Non-pigmented ciliary epithelial cell (primary cell): ENCODE data around the gene TDRKH.

Experiments
- DNase-seq: peaks from one replicate; pipeline ENCODE4 v3.0.0-alpha.2; 2010; ENCODE audit warnings: low read depth

Gene TDRKH

DNA sequence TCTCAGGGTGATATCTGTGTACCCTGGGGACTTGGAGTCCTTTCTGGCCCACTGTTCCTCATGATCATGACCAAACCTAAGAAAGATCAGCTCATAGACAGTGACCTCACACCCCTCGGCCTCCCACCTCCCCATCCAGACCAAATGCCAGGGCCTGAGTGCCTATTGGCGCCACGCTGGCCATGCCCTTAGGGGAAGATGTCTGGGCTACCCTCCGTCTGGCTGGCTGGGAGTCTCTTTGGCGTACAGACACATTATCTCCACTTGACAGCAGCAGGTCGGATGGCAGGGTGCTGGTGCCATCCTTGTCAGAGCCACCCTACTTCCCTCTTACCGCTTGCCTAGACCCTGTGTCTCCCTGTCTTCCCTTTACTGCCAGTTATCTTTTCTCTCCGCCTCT is 32.9 kb upstream of the TDRKH start:
- no peak for DNase-seq

DNA sequence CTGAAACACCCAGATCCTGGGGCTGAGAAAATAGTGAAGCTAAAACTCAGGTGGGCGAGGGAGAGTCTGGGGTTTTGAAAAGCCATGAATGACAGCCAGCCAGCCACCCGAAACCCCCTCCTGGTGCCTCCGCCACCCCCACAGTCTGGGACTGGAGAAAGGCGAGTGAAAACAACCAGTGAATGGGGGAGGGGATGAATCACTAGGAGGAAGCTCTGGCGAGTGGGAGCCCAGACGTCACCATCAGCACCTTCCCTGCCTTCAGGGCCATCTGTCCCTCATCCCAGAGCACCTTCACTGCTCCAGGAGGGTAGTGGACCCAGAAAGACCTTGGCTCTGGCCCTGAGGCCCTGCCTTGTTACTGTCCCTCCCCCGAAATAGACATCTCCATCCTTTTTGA is 32.1 kb upstream of the TDRKH start:
- no peak for DNase-seq

DNA sequence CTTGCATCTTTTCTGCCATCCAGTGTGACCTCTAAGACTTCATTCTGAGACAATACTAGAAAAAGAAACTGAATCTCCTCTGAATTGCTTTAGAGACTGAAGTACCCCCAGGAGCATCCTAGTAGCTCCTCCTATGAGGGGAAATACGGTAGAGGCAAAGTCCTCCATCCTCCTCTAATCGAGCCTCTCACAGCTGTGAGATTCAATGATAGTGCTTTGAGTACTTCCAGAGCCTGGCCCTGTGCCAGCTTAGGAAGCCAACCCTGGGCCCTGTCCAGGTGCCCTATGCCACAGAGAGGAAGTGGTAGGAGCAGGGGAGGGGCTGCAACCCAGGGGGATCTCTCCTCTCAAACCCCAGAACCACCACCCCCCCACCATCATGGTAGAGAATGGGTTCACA is 30.6 kb upstream of the TDRKH start:
- DNase-seq = no peak

DNA sequence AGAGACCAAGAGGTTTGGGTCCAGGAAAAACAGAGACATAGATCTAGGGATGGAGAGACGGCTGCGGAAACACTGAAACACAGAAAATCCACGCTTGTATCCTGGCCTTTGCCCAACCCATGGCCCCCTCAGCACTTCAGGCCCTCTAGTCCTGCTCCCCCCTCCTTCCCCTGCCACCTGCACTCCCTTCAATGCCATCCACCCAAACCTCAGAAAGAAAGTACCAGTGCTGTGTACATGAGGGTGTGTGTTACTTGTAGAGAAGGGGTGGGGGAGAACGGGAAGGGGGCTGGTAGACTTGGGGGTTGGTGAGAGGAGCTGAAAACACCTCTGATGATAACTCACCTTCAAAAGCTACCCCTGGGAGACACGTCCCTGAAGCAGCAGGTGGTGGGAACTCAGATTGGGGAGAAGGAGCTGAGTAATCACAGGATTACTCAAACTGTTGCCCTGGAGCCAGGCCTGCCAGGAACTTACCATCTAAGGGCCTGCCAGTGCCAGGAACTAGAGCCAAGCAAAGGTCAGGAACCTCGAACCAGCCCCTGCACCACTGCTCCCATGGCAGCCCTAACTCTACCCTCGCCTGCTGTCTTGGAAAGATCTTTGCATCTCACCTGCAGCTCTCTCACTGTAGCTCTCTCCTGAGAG is 29.8 kb upstream of the TDRKH start:
- DNase-seq = no peak

DNA sequence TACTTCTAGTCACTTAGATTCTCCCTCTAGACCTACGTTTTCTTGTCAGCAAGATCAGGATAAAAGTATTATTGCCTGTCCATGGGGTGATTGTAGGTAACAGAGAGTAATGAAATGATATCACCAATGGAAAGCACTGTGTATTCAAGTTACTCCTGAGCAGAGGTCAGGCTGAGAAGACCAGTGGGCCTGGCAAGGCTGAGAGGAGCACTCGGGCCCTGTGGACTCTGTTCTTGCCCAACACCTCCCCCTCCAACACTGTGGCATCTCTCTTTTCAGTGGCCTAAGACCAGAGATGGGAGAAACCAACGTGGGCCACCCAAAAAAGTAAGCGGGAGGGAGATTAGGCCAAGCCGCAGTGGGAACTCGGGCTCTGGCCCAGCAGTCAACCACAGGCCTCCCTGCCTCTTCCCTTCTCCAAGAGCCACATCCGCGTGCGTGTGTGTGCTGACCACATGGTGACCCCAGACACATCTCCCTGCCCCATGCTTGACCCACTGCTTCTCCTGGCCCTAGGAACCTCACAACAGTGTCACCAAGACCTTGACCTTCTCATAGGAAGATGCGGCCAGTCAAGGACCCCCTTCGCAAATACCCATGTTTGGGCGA is 29.0 kb upstream of the TDRKH start:
- no peak for DNase-seq

DNA sequence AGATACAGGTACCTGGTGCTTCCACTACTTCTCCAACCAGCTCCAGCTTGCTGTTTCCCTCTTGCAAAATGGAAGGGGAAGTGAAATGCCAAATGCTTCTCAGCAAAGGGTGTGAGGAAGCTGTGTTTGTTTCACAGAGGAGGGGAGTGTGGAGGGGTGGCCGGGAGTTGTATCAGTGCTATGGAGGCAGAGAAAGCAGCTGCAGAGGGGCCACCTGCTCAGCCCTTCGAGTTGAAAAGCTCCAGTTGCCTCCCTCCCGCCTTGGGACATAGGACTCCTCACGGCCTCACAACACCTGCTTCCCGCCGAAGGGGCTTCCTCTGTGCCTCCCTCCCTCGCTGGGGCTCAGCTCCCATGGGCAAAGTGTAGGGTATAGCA is 27.0 kb upstream of the TDRKH start:
- DNase-seq = no peak

DNA sequence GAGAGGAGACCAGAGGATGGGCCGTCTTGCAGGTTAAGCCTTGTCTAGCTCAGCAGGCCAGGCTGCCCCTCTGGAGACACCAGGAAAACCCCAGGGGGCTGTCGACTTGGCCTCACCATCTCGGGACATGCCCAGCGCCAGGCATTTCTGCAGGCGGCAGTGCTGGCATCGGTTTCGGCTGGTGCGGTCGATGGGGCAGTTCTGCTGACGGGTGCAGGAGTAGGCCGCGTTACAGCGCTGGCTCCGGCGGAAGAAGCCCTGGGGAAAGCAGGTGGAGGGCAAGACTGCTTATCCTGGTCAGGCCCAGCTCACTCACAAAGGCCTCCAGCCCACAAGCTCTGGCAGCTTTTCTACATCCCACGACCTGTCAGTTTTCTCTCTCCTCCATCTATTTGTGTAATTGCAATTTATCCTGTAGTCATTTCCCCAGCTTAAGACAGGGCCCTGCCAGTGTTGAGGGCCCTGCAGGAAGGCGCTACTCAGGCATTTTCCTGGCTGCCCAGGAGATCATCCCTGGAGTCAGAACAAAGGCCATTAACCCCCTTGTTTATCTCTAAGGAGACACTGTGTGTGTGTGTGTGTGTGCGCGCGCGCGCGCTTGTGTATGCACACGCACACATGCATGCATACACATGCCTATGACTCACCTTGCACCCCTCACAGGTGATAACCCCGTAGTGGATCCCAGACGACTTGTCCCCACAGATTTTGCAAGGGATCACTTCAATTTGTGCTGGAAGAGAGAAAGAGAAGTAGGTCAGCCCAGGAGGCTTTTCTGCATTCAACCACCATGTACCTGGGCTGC is 26.4 kb upstream of the TDRKH start:
- no peak for DNase-seq

DNA sequence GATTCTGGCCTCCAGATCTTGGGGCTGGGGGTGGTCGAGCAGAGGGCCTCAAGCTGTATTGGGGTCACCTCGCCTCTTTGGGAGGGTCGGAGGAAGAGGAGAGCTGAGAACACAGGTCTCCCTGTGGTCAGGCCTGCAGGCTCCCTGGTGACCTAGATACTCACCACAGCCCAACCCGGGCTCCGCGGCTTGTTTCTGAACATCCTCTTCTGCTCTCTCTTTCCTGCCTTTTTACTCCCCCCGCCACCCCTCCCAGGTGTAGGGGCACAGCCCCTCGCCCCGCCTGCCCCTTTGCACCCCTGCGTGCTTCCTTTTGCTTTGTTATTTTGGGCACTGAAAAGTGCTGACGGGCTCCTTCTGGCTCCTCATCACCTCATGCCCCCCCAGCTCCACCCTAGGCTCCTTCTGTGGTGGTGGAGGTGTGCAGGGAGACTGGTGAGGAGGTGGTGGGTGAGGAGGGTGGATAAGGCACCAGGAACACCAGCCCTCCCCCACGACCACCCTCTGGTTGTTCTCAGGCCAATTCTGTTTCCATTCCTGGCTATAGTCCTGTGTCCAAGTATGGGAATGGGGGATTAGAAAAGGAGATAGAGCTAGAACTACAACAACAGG is 25.5 kb upstream of the TDRKH start:
- no peak for DNase-seq

DNA sequence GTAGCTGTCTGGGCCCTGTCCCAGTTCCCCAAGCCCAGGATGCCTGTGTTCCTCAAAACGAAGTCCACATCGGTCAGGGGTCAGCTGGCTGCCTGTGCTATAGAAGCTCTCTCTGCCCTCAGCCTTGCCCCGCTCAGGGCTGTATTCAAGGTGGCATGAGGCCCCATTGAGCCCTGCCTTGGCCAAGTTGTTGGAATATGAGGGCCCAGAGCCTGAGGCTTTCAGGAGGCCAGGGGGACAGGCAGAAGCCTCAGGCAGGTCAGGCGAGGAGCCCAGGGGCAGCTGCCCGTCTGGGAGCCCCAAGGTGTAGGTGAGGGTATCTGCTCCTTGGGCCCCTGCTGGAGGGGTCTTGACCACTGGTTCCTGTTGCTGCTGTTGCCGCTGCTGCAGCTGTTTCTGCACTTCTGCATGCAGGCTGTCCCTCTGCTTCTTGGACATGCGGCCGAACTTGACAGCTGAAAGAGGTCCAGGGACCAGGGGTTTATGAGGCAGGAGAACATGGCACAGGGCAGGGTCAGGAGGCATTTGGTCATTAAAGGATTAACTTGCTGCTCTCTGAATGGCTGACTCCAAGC is 24.8 kb upstream of the TDRKH start:
- no peak for DNase-seq

DNA sequence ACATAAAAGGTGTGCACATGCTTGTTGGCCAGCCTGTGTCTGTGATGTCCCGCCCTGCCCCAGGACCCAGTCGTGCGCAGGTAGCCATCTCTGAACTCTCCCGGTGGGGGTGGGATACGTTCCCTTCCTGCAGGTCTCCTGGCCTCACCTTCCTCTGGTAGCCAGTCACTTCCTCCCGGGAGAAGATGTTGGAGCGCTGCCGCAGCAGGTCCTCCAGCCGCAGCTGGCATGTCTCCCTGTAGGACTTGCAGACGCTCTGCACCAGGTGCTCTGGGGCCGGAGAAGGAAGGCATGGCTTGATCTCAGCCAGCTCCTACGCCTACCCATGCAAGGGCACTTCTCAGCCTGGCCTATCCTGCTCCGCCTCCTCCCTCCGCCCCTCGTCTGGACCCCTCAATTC is 24.1 kb upstream of the TDRKH start:
- DNase-seq = no peak

DNA sequence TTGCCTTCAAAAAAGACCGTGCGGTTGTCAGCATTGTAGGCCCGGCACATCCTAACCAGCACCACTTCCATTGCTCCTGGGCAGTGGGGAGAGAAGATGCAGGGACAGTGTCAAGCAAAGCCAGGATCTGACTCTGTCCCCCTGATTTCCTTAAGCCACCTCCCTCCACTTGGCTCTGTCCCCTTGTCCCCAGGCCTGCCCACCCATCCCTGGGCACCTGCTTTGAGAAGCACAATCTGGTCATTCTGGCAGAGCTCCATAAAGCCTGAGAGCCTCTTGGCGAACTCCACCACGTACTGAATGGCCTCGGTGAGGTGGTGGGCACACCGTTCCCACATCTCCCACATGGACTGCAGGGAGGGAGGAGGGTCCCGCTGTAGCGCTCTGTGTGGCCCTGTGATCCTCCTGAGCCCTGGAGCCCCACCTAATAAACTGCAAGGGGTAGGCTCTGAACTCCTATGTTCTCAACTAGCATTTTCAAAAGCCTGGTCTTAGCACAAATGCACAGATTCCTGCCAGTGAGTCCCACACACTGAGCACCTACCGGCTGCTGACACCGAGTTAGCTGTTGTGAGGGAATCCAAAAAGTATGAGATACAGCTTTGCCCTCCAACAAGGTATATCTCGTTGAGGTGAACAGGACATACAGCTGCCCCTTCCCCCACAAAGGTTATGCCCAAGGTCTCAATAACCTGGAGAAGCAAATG is 23.1 kb upstream of the TDRKH start:
- no peak for DNase-seq

DNA sequence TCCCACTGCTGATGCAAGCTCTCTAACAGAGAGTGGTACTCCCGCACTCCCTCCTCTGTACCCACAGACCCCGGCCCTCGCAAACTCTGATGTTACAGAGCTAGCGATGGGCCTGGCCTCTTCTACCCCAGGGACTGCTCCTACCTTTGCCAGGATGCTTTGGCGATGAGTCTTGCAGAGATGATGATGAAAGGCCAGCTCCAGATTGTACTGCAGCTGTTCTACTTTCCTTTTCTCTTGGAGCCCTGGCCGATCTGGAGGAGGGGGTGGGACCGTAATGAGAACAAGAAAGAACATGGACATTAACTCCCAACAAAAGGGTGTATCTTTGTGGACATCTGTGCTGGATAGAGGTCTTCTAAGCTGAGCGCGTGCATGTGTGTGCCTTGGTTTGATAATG is 20.9 kb upstream of the TDRKH start:
- no peak for DNase-seq

DNA sequence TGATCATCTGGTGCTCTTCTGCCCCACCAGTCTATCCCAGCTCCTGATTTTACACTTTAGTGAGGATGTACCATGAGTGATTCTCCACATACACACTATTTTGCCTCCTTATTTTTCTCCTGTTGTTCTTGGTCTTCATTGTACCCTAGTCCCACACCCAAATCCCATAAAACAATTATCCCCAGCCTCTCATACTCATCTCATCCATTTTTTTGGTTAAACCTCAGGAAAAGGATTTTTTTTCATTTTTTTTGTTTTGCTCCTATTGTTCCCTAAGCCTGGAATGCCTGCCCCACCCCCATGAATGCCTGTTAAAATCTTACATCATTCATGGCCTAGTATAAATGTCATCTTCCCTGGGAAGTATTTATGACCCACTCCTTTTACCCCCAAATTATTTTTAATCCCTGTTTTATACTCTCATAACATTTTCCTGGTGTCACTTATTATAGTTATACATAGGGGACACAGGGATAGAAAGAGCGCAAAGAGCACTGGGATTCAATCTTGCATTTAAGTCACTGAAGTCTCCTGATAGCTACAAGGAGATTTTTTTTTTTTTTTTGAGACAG is 19.8 kb upstream of the TDRKH start:
- DNase-seq = no peak

DNA sequence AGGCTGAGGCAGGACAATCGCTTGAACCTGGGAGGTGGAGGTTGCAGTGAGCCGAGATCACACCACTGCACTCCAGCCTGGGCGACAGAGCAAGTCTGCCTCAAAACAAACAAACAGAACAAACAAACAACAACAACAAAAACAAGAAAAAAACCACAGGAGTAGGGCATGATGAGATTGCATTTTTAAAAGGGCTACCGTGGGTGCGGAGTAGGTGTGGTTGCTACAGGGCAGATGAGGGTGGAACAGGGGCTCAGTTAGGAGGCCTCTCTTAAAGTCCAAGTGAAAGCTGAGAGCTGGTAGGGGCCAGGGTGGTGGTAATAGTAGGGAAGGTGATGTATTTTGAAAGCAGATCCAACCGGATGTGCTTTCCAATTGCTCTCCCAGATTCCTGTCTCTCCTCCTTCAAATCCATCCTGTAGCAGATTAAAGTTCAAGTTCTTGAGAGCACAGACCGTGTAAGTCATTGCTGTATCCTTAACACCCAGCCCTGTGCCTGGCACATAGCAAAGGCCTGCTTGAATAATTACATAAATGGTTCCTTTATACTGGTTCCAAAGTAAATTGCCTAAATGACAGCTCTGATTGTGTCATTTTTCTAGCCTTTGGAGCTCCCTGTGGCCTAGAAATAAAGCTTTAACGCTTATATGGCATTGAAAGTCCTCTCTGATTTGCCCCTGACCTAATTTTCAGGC is 19.1 kb upstream of the TDRKH start:
- DNase-seq = no peak

DNA sequence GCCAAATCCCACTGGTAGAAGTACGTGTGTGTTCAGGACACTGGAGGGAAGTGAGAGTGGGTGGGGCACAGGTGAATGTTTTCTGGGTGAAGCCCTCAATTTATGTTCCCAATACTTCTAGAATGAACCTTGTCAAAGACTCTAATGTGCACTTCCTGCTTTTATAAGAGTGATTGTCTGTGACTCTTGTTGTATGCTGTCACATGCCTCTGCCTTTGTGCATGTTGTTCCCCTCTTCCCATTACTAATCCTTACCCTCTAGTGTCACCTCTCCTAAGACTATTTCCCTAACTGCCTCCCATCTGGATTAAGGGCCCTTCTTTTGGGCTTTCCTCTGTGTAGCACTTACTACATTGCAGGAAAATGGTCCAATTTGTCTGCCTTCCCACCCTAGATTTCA is 17.5 kb upstream of the TDRKH start:
- no peak for DNase-seq

DNA sequence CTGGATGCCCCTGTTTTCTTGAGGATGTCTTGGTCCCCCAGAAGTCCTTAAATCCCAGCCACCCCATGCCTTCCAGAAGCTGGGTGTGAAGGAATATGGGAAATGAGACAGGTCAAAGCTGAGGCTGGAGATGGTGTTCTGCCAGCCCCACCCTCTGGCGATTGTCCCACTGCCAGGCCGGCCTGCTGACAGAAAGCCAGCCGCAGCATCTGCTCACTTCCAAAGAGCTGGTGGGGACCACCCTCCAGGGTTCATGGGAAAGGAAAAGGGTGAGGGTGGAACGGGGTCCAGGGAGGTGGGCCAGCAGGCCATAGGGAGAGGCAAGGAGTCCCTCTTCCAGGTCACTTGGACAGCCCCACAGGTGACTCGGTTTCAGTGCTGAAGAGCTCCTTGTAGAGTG is 16.8 kb upstream of the TDRKH start:
- no peak for DNase-seq

DNA sequence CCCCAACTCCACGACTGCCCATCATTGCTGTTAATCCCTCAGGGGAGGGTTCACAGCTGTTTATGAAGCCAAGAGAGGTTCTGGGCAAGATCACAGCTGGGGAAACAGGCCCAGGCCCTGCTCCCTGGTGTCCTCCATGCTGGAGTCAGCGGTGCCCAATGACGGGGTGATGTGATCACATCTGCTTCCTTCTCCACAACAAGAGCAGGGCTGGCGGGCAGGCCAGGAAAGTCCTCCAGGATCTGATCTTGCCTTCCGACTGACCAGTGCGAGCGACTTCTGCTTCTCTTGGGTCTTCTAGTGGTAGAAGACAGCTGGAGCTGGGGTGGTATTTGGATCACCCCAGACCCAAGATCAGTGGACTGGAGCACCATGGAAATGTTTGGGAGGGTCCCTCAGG is 15.9 kb upstream of the TDRKH start:
- no peak for DNase-seq

DNA sequence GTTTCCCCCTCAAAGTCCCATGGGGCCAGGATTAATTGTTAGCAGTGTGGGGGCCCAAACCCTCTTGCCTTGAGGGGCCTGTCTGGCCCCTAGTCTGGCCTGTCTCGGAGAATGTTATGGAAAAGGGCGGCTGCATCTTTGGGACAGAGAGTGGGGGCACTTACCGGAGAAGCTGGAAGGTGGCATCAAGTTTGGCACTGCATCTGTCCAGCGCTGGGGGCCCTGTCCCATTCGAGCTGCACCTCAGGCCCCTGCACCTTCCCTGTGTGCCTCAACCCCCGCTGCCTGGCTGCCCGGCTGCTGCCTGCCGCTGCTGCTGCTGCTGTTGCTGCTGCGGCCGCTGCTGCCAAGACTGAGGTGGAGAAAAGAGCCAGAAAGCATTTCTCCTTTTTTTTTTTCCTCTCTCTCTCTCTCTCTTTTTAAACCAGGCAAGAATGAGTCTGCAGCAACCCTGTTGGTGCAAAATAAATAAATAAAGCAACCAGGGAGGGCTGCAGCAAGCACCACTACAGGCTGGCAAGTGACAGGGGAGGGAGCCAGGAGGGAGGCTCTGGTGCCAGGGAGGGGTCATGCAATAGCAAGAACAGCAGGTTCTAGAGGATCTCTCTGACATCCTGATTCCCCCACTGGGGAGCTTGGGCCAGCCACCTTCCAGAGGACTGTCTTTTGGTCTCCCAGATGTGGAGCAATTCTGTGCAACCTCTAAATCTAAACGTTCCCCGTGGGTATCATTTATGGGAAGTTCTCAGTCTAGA is 14.9 kb upstream of the TDRKH start, which contains the start of gene LINGO4:
TSS of gene LINGO4 (minus strand) at position 354 of the 755 bp plus-strand sequence. CDS start 2,715 bp downstream, outside the sequence.
- no peak for DNase-seq

DNA sequence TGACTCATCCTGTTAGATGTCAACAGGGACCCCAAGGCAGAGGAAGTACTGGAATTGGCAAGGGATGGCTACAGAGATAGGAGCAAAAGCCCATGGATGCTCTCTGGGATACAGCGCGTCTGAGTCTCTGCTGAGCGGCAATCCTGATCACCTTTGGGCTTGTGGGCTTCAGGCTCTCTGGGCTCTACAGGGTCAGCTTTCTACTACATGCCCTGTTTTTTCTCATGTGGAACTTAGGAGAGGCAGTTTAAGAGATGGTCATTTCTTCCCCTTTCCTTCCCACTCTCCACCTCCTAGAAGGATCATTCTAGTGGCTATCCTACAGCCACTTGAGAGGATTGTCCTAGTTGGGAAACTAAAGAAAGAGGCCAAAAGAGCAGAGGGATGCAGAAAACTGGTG is 13.6 kb upstream of the TDRKH start:
- DNase-seq = no peak

DNA sequence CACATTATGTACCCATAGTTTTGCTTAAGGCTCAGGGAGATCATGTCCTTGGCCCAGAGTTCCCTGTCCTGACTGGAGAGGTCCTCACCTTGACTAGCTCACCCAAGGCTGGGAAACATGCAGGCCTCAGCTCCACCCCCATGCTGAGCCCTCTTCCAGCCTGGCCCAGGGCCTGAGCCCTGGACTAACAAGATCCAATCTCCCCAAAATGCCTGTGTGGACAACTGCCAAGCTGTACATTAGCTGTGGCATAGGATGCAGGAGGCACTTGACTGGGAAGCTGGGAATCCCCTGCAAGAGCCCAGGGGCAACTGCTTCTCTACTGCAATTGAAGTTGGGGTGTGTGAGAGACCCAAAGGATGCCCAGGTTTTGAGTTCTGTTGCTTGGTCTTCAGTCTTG is 12.9 kb upstream of the TDRKH start:
- DNase-seq = no peak
